Medulla oblongata (tissue), 1 donor: ENCODE data around the gene DEDD.

Experiments used
- DNase-seq: peaks from one replicate; pipeline ENCODE4 v3.0.0-alpha.2; 2015; ENCODE audit errors: extremely low spot score

DEDD gene

GRCh38 chr1:161092621-161093028 lies 39.8 kb downstream of the DEDD start:
- DNase-seq: no peak

- no peak for DNase-seq
Measured at GRCh38 chr1:161091796-161092507, 40.5 kb downstream of the DEDD start.

- DNase-seq: no peak
Measured at GRCh38 chr1:161091093-161091492, 41.4 kb downstream of the DEDD start.

GRCh38 chr1:161090617-161091016 lies 41.9 kb downstream of the DEDD start:
- no peak for DNase-seq

GRCh38 chr1:161089938-161090337 lies 42.5 kb downstream of the DEDD start:
- DNase-seq: no peak

GRCh38 chr1:161089251-161089924 lies 43.1 kb downstream of the DEDD start, which contains the start of gene NECTIN4:
NECTIN4 (minus strand) TSS chr1:161089558; CDS start chr1:161089296, 262 bp downstream.
- no peak for DNase-seq

- DNase-seq: no peak
Measured at GRCh38 chr1:161088587-161089110, 43.8 kb downstream of the DEDD start.

GRCh38 chr1:161086457-161086856 lies 46.0 kb downstream of the DEDD start:
- DNase-seq: no peak

GRCh38 chr1:161085165-161085564 lies 47.3 kb downstream of the DEDD start:
- DNase-seq: no peak

- no peak for DNase-seq
Measured at GRCh38 chr1:161084597-161084988, 47.9 kb downstream of the DEDD start.

- DNase-seq: no peak
Measured at GRCh38 chr1:161083748-161084596, 48.5 kb downstream of the DEDD start.

GRCh38 chr1:161082996-161083747 lies 49.3 kb downstream of the DEDD start:
- DNase-seq: no peak

- DNase-seq: no peak
Measured at GRCh38 chr1:161082483-161082882, 50.0 kb downstream of the DEDD start.

GRCh38 chr1:161081519-161081918 lies 50.9 kb downstream of the DEDD start:
- no peak for DNase-seq

GRCh38 chr1:161080441-161081405 lies 51.7 kb downstream of the DEDD start:
- no peak for DNase-seq

GRCh38 chr1:161079436-161080110 lies 52.9 kb downstream of the DEDD start:
- no peak for DNase-seq

GRCh38 chr1:161077426-161077825 lies 55.0 kb downstream of the DEDD start:
- no peak for DNase-seq

- no peak for DNase-seq
Measured at GRCh38 chr1:161076410-161076809, 56.1 kb downstream of the DEDD start.

- no peak for DNase-seq
Measured at GRCh38 chr1:161074676-161075368, 57.6 kb downstream of the DEDD start.
